Measurements from ENCODE around the gene FADS2. TPM values are rescaled to one million over a fixed set of nuclear protein-coding genes. Genes with fewer than 3 reads are reported as not detected.

FADS2 gene
- total RNA-seq, 4 donors from 2014 or later = 15.4 to 540 (median 173) TPM

DNA sequence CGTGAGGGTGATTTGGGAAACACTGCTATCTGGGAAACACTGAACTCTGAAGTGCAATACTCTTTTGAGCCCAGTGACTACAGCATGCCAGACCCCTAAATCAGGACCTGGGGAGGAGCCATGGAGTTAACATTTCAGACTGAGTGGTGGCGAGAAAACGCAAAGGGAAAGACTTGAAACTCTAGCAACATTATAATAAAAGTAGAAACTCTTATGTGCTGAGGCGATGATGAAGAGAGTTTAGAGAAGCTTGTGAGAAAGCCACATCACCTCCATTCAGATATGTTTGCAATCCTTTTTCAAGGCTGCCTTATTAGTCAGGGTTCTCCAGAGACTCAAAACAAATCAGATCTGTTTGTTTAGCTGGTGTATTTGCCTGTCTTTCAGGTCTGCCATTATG, 33.5 kb upstream of the FADS2 start:
- intact Hi-C loops (cut with DNase I; ENCODE audit: low total_unique reads) = loop anchor here (10.0 kb wide), 1 partner anchor 320 kb away; no protein-coding TSS in a partner anchor
- H3K4me3 ChIP-seq (ENCODE audit: low read depth, poor library complexity, severe bottlenecking) = no peak overlapping the region
- TF ChIP-seq CTCF (IDR thresholded peaks at IDR 0.05) (no peak), POLR2A (IDR thresholded peaks at IDR 0.05) (no peak)
- 86 to 91% methylated on average over 4 of the region's 4 CpGs for WGBS, 2 donors
- no peak for DNase-seq (ENCODE audit: low spot score in 2 of 2)

- intact Hi-C loops (cut with DNase I; ENCODE audit: low total_unique reads) = loop anchor here (10.0 kb wide), 1 partner anchor 319 kb away; no protein-coding TSS in a partner anchor
- DNase-seq (ENCODE audit: low spot score in 2 of 2) = no peak
- TF ChIP-seq CTCF (IDR thresholded peaks at IDR 0.05) (no peak), POLR2A (IDR thresholded peaks at IDR 0.05) (no peak)
- no peak overlapping the region for H3K4me3 ChIP-seq (ENCODE audit: low read depth, poor library complexity, severe bottlenecking)
- 91 to 92% methylated on average over 10 to 12 of the region's 12 CpGs for WGBS, 2 donors
These were observed 32.6 kb upstream of the FADS2 start for GRCh38 chr11:61795459-61795858.

DNA sequence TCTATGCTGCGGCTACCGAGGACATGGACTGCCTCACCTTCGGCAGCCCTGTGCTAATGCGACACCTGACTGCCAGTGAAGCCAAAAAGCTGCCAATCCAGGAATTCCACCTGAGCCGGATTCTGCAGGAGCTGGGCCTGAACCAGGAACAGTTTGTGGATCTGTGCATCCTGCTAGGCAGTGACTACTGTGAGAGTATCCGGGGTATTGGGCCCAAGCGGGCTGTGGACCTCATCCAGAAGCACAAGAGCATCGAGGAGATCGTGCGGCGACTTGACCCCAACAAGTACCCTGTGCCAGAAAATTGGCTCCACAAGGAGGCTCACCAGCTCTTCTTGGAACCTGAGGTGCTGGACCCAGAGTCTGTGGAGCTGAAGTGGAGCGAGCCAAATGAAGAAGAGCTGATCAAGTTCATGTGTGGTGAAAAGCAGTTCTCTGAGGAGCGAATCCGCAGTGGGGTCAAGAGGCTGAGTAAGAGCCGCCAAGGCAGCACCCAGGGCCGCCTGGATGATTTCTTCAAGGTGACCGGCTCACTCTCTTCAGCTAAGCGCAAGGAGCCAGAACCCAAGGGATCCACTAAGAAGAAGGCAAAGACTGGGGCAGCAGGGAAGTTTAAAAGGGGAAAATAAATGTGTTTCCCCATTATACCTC, 32.1 kb upstream of the FADS2 start:
- H3K4me3 ChIP-seq (ENCODE audit: low read depth, poor library complexity, severe bottlenecking) = no peak overlapping the region
- TF ChIP-seq CTCF (IDR thresholded peaks at IDR 0.05) (no peak), POLR2A (IDR thresholded peaks at IDR 0.05) (no peak)
- intact Hi-C loops (cut with DNase I; ENCODE audit: low total_unique reads) = loop anchor here (10.0 kb wide), 1 partner anchor 319 kb away; no protein-coding TSS in a partner anchor
- DNase-seq (ENCODE audit: low spot score in 2 of 2) = no peak
- WGBS, 2 donors = 86 to 96% methylated on average over 15 to 18 of the region's 18 CpGs

- no peak overlapping the region for H3K4me3 ChIP-seq (ENCODE audit: low read depth, poor library complexity, severe bottlenecking)
- WGBS, 2 donors = 38 to 51% methylated on average over 3 of the region's 3 CpGs
- intact Hi-C loops (cut with DNase I; ENCODE audit: low total_unique reads) = loop anchor here (10.0 kb wide), 1 partner anchor 317 kb away; no protein-coding TSS in a partner anchor
- TF ChIP-seq POLR2A (IDR thresholded peaks at IDR 0.05) (no peak), CTCF (IDR thresholded peaks at IDR 0.05) (no peak)
- DNase-seq (ENCODE audit: low spot score in 2 of 2) = peak in 1 of 2 donors; percentile 79
These were observed 30.7 kb upstream of the FADS2 start for GRCh38 chr11:61797263-61797944.

GRCh38 chr11:61799665-61800284, 28.3 kb upstream of the FADS2 start:
- H3K4me3 ChIP-seq (ENCODE audit: low read depth, poor library complexity, severe bottlenecking) = no peak overlapping the region
- DNase-seq (ENCODE audit: low spot score in 2 of 2) = no peak
- intact Hi-C loops (cut with DNase I; ENCODE audit: low total_unique reads) = loop anchor here (10.0 kb wide), 1 partner anchor 315 kb away; no protein-coding TSS in a partner anchor
- 95 to 97% methylated on average over 2 of the region's 2 CpGs for WGBS, 2 donors
- TF ChIP-seq CTCF (IDR thresholded peaks at IDR 0.05) (no peak), POLR2A (IDR thresholded peaks at IDR 0.05) (no peak)
